Measurements from ENCODE around the gene ORM1. TPM values are rescaled to one million over a fixed set of nuclear protein-coding genes. Genes with fewer than 3 reads are reported as not detected.
A peak's percentile ranks its signal among the peaks of the same experiment; 100 is the strongest.
"Not testable (repeated sequence)": the region's sequence is repeated elsewhere in the genome, so short reads cannot be mapped to it uniquely, and the experiment has no call there.

ORM1 gene
- total and polyA plus RNA-seq, 10 donors = 0.95 to 13.6 (median 2.7) TPM

- peak overlapping the region in 4 of 8 donors; percentile 49 to 80 (median 74) for H3K27ac ChIP-seq
Measured at GRCh38 chr9:114318416-114318815, 4.5 kb upstream of the ORM1 start.

GRCh38 chr9:114319147-114319546 is 3.8 kb upstream of the ORM1 start:
- intact Hi-C loops (cut with DNase I; ENCODE audit: low total_unique reads) = no loop called here
- H3K4me1 ChIP-seq = peaks cover 0 to 26% (median 0%) of the 10 kb centered on the region in 6 donors
- TF ChIP-seq CTCF (IDR thresholded peaks at IDR 0.05 in 8 of 11, conservative IDR thresholded peaks at IDR 0.05 in 3 of 11) (no peak), POLR2A (IDR thresholded peaks at IDR 0.05) (no peak)
- H3K4me3 ChIP-seq = no peak overlapping the region
- H3K36me3 ChIP-seq = no peaks in the 10 kb centered on the region
- H3K9me3 ChIP-seq = peaks cover 0 to 3% (median 0%) of the 10 kb centered on the region in 8 donors
- H3K27ac ChIP-seq = no peak overlapping the region
- DNase-seq = peak; percentile 9
- peaks cover 0 to 25% (median 0%) of the 10 kb centered on the region in 7 donors for H3K27me3 ChIP-seq (replicated peaks in 1 of 7)
- WGBS, 5 donors = 82 to 91% (median 90%) methylated on average over 3 of the region's 3 CpGs

More at GRCh38 chr9:114318416-114318815, 4.5 kb upstream of the ORM1 start:
- Histone ChIP-seq H3K27me3 (replicated peaks in 1 of 7) (peaks cover 0 to 25% (median 0%) of the 10 kb centered on the region in 7 donors), H3K9me3 (peaks cover 0 to 3% (median 0%) of the 10 kb centered on the region in 8 donors), H3K4me1 (peaks cover 0 to 26% (median 0%) of the 10 kb centered on the region in 6 donors), H3K4me3 (peak overlapping the region in 1 of 8 donors; percentile 27), H3K36me3 (no peaks in the 10 kb centered on the region)
- TF ChIP-seq CTCF (IDR thresholded peaks at IDR 0.05 in 8 of 11, conservative IDR thresholded peaks at IDR 0.05 in 3 of 11) (no peak), POLR2A (IDR thresholded peaks at IDR 0.05) (no peak), POLR2AphosphoS5 (IDR thresholded peaks at IDR 0.05) (no peak)
- intact Hi-C loops (cut with DNase I; ENCODE audit: low total_unique reads) = no loop called here
- no peak for DNase-seq
- 83 to 97% (median 90%) methylated on average over 8 of the region's 8 CpGs for WGBS, 5 donors

- 79 to 90% (median 87%) methylated on average over 7 of the region's 7 CpGs for WGBS, 5 donors
- Histone ChIP-seq H3K27me3 (replicated peaks in 1 of 7) (peaks cover 0 to 25% (median 0%) of the 10 kb centered on the region in 7 donors), H3K4me1 (peaks cover 0 to 24% (median 0%) of the 10 kb centered on the region in 6 donors)
- DNase-seq = peak; percentile 25
- H3K27ac ChIP-seq; H3K9me3 ChIP-seq; intact Hi-C loops (cut with DNase I; ENCODE audit: low total_unique reads); H3K4me3 ChIP-seq; H3K36me3 ChIP-seq: not testable (repeated sequence)
Measured at GRCh38 chr9:114320710-114321109, 2.2 kb upstream of the ORM1 start.

GRCh38 chr9:114321759-114322158 is 1.1 kb upstream of the ORM1 start:
- intact Hi-C loops (cut with DNase I; ENCODE audit: low total_unique reads) = no loop called here
- no peak overlapping the region for H3K4me3 ChIP-seq
- H3K4me1 ChIP-seq = peaks cover 0 to 14% (median 0%) of the 10 kb centered on the region in 6 donors
- H3K27ac ChIP-seq = no peak overlapping the region
- 71 to 82% (median 78%) methylated on average over 8 of the region's 8 CpGs for WGBS, 5 donors
- no peaks in the 10 kb centered on the region for H3K36me3 ChIP-seq
- TF ChIP-seq POLR2AphosphoS5 (IDR thresholded peaks at IDR 0.05) (no peak), POLR2A (IDR thresholded peaks at IDR 0.05) (no peak), CTCF (IDR thresholded peaks at IDR 0.05 in 8 of 11, conservative IDR thresholded peaks at IDR 0.05 in 3 of 11) (no peak)
- DNase-seq = peak; percentile 12
- H3K27me3 ChIP-seq (replicated peaks in 1 of 7) = peaks cover 0 to 25% (median 0%) of the 10 kb centered on the region in 7 donors
- H3K9me3 ChIP-seq = no peaks in the 10 kb centered on the region

GRCh38 chr9:114322160-114322818 is 609 bp upstream of the ORM1 start:
- H3K27ac ChIP-seq; intact Hi-C loops (cut with DNase I; ENCODE audit: low total_unique reads); H3K36me3 ChIP-seq; H3K9me3 ChIP-seq; H3K4me1 ChIP-seq; H3K4me3 ChIP-seq: not testable (repeated sequence)
- peak; percentile 41 for DNase-seq
- WGBS, 5 donors = 60 to 81% (median 69%) methylated on average over 10 to 12 of the region's 12 CpGs
- peaks cover 0 to 25% (median 0%) of the 10 kb centered on the region in 7 donors for H3K27me3 ChIP-seq (replicated peaks in 1 of 7)

- WGBS, 5 donors = 65 to 76% (median 72%) methylated on average over 6 of the region's 6 CpGs
- intact Hi-C loops (cut with DNase I; ENCODE audit: low total_unique reads) = not testable (repeated sequence)
- DNase-seq = peak; percentile 17
Measured at GRCh38 chr9:114323849-114324248, 951 bp downstream of the ORM1 start.

More at GRCh38 chr9:114323849-114324248, 951 bp downstream of the ORM1 start:
- not testable (repeated sequence) for H3K27ac ChIP-seq, H3K4me1 ChIP-seq, H3K9me3 ChIP-seq, H3K36me3 ChIP-seq, H3K4me3 ChIP-seq
- peaks cover 0 to 25% (median 0%) of the 10 kb centered on the region in 7 donors for H3K27me3 ChIP-seq (replicated peaks in 1 of 7)
